Astrocyte of the spinal cord (primary cell): Measurements from ENCODE around the gene ANKRD13B.

ENCODE experiments used
- DNase-seq: peaks from one replicate; pipeline ENCODE4 v3.0.0; 2011; ENCODE audit warnings: low read depth, low spot score
- H3K4me3 ChIP-seq: 2 replicates; pipeline ENCODE4 v1.5.1; 2011; ENCODE audit warnings: low read depth, mild to moderate bottlenecking, low read length, moderate library complexity
- in situ Hi-C: cut with HindIII; loops from 2 replicates; pipeline ENCODE4 v1.10.0; 2017; ENCODE audit warnings: low sequenced_read_pairs
- TF ChIP-seq, protein P1 (sequence below): IDR thresholded peaks from 2 replicates; pipeline ENCODE4 v1.5.1; 2012; ENCODE audit warnings: low read depth, mild to moderate bottlenecking, low read length, inconsistent platforms

ANKRD13B gene

GRCh38 chr17:29586676-29587469 lies 6.1 kb upstream of the ANKRD13B start:
- no peak for DNase-seq
- TF ChIP-seq, protein P1, sequence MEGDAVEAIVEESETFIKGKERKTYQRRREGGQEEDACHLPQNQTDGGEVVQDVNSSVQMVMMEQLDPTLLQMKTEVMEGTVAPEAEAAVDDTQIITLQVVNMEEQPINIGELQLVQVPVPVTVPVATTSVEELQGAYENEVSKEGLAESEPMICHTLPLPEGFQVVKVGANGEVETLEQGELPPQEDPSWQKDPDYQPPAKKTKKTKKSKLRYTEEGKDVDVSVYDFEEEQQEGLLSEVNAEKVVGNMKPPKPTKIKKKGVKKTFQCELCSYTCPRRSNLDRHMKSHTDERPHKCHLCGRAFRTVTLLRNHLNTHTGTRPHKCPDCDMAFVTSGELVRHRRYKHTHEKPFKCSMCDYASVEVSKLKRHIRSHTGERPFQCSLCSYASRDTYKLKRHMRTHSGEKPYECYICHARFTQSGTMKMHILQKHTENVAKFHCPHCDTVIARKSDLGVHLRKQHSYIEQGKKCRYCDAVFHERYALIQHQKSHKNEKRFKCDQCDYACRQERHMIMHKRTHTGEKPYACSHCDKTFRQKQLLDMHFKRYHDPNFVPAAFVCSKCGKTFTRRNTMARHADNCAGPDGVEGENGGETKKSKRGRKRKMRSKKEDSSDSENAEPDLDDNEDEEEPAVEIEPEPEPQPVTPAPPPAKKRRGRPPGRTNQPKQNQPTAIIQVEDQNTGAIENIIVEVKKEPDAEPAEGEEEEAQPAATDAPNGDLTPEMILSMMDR: no peak
- in situ Hi-C loops: no loop called here
- no peak overlapping the region for H3K4me3 ChIP-seq

- peak overlapping the region; percentile 76 for H3K4me3 ChIP-seq
- in situ Hi-C loops: no loop called here
- TF ChIP-seq, protein P1: no peak
- DNase-seq: no peak
These were observed 5.3 kb upstream of the ANKRD13B start for GRCh38 chr17:29587591-29587990.

DNA sequence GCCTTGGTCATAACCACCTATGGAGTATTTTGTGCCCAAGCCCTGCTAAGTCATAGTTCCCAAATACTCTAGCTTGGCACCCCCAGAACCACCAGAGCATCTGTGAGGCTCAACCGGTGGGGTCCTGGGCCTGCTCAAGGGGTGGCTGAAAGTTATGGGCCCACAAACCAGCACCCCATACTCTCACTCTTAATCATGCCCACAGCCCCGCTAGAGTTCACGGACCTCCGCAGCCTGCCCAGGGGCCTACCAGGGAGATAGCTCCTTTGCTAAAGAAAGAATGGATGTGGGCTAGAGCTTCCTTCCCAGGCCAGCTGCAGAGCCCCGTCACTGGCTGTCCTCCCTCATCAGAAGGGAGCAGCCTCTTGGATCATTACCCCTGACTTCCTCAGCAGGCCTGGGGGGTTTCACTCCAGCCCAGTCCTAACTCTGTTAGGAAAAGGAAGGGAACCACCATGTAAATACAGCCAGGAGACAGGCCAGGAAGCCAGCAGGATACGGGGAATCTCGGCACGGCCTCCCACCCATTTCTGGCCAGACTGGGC lies 4.8 kb upstream of the ANKRD13B start:
- peak overlapping the region; percentile 76 for H3K4me3 ChIP-seq
- TF ChIP-seq, protein P1: no peak
- in situ Hi-C loops: no loop called here
- DNase-seq: no peak

DNA sequence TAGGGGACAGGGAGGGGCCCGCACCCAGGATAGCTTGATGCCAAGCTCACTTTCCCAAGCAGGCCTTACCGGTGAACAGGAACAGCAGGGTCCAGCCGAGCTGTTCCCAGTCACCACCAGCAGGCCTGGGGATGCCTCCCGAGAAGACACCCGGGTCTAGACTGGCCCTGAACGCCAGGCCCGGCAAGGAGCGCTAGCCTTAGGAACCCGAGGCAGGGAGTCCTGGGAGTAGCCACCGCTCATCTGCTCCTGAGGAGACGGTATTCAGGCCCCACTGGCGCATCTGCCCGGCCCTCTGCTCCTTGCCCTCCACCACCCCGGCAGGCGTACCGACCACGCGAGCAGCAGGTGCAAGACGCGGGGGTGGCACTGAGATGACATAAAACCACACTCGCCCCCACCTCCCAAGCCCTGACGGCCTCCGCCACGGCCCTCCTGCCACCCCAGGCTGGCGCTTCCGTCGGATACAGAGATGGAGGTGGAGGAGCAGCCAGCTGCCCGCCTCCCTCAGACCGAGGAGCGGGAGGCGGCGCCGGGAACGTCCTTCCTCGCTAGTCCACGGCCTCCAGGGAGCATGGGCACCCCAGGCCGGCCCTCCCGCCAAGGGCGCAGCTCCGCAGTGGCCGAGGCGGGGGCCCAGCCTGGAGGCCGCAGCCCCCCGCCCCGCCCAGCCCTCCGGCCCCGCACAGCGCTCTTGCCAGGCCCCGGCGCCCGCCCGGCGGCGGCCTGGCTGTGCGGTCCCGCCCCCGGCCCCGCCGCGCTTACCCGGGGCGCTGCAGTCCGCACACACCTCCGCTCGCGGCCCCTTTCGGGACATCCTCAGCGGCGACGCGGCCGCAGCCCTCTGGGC lies 4.1 kb upstream of the ANKRD13B start:
- TF ChIP-seq, protein P1: no peak
- in situ Hi-C loops: no loop called here
- H3K4me3 ChIP-seq: peak overlapping the region; percentile 76
- no peak for DNase-seq

DNA sequence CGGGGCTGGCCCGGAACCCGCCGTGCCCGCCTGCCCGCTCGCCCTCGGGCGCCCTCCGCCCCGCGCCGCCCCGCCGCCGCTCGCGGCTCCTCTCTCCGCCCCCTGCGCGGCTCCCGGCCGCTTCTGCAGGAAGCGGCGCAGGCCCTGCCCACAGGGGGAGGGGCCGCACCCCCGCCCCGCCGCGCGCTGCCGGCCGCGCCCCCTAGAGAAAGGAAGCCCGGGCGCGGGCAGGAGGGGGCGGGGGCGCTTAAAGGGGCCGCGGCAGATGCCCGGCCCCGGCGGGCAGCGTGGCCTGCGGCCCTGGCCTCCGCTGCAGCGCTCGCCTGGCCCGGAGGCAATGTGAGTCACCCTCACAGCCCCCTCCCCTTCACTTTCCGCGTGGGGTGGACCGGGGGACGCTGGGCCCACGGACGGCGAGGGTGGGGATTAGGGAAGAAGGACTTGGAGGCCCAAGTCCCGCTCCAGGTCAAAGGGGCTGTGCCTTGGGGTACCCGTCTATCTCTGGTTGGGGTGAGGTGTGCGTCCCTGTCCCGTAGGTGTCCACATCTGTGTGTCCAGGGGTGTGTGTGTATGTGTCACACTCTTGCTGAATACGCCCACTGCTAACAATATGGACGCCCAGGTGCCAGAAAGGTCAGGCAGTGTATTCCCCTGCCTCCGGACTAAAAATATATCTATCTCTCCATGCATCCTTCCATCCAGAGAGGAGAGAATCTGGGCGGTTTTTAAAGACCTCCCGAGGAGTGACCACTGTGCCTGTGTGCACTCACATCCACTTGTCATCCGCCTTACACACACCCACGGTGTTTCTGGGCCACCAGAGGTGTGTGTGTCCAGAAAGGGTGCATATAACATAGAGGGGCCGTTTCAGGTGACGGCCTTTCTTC lies 3.2 kb upstream of the ANKRD13B start, which contains the start of gene GIT1:
Gene GIT1 (minus strand): TSS at position 125 of the 887 bp plus-strand sequence. CDS start 270 bp downstream, outside the sequence.
- in situ Hi-C loops: no loop called here
- TF ChIP-seq, protein P1: no peak
- peak; percentile 82 for DNase-seq
- H3K4me3 ChIP-seq: peak within 1 kb of the TSS; percentile 76
